ENCODE data around the gene SYT2.
"Not testable (repeated sequence)": the region's sequence is repeated elsewhere in the genome, so short reads cannot be mapped to it uniquely, and the experiment has no call there.

The SYT2 gene

DNA sequence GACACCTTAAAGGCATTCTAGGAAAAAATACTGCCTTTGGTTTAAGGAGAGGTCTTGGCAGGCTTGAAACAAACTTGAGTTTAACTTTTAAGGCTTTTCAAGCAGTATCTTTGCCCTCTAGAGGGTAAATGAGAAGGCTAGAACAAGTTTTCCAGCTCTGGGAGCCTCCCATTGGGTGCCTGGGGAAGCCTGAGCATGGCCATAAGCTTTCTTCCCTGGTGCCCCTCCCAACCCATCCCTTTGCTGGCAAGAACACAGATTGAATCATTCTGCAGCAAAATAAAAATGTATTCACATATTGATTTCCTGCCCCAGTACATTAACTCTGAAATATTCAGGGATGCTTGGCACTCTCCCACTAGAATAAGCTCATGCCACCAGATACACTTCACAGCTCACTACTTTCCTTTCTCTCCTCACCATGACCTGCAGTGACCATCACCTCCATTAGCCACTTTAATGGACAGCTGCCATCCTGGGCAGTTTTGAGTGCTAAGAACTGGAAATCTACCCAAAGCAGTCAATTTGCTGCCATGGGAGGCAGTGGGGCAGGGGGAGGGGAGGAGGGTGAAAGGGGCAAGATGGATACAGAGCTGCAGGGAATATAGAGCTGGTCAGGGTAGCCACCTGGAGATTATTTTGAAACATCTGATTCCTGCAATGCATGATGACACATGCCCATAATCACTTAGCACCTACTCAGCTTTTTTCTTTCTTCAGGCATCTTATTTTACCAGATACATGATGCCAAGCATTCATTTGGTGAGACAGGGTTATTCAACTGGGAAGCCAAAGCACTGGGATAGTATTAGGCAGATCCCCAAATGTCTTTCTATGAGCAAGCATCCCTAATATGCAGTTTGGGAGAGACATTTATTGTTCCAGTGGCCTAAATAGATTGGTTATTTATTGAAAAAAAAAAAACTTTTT, 140.6 kb downstream of the SYT2 start:
- DNase-seq (ENCODE audit: low read depth) = no peak

DNA sequence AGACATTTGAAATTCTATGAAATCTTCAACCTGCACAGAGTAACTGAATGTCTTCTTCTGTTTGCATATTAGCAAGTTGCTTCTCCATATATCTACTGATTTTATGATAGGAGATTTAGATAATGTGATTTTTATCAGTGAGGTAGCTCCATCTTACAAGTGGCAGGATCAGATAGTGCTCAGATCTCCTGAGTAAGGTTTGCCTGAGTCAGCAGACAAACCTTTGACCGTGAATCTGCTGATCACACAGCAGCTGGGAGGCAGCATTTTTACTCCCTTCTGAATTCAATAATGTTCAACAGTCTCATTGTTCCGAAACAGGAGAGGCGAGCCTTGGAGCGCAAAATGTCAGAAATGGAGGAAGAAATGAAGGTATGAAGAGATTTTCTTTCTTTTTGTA, 141.4 kb downstream of the SYT2 start:
- no peak for DNase-seq (ENCODE audit: low read depth)

GRCh38 chr1:202568410-202568809, 141.8 kb downstream of the SYT2 start:
- DNase-seq (ENCODE audit: low read depth) = no peak

DNA sequence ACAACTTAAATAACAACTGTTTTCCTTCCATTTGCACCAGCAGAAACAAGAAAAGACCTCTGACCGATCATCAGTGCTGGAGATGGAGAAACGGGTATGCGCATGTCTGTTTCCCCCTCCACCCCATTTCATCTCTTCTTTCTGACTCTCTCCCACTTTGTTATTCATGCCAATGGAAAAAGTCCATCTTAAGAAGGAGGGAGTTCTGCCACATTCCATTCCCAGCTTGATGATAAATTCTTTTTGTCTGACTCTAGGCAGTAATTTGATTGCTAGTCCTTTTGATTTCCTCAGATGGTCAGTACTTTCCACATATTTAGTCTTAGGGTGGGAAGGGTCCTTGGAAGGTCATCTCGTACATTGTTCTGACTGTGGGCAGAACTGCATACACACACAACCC, 142.5 kb downstream of the SYT2 start:
- DNase-seq (ENCODE audit: low read depth) = no peak

GRCh38 chr1:202565890-202566602, 144.2 kb downstream of the SYT2 start:
- no peak for DNase-seq (ENCODE audit: low read depth)

DNA sequence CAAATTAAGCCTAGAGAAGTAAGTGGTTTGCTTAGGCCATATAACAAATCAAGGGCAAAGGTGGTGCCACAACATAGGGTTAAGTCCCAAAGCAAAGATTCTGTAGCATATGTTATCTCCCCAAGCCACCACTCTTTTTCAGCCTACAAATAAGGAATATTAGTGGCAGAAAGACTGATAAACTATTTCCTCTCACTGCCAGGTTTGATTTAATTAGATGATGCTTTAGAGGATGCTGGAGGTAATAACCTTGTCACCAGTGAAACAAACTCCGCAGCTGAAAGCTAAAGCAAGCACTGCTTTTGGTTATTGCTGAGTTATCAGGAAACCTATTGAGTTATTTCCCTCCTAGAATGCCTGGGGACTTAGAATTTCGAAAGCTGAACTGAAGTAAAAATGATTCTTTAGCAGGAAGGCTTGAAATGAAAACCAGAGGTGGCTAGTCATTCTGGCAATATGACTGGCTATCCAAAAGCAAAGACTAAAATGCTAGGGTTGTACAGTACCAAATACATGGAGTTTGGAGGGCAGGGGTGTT, 145.2 kb downstream of the SYT2 start:
- no peak for DNase-seq (ENCODE audit: low read depth)

DNA sequence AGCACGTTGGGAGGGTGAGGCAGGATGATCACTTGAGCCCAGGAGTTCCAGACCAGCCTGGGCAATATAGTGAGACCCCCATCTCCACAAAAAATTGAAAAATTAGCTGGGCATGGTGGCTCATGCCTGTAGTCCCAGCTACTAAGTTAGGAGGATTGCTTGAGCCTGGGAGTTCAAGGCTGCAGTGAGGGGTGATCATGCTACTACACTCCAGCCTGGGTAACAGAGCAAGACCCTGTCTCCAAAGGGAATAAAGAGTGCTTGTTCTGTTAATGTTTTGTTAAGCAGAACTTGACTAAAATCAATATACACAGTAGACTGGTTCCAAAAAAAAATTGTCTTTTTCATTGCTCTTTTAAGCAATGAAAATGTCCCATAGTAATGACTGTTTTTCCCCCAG, 146.4 kb downstream of the SYT2 start:
- DNase-seq (ENCODE audit: low read depth) = no peak

DNA sequence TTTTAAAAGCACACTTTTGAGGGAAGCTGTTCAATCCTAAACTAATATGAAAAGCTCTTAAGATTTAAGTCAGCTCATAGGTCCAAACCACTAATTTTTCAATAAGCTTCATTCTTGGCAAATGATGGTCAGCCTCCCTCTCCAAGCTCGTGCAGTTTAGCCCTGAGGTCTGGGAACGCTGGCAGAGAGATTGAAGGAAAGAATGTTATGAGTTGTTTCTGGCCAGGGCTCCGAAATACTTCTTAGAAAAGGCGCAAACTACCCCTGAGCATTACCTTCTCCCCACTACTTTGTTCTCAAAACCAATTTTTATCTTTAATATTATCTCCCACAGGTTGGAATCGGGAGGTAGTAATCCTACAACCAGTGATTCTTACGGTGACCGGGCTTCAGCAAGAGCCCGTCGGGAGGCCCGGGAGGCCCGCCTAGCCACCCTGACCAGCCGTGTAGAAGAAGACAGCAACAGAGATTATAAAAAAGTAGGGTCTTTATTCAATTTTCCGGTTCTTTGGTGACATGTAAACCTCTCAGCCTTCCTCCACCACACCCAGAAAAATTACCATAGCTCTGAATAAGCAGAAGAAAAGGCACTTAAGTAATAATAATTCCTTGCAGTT, 147.7 kb downstream of the SYT2 start:
- no peak for DNase-seq (ENCODE audit: low read depth)

DNA sequence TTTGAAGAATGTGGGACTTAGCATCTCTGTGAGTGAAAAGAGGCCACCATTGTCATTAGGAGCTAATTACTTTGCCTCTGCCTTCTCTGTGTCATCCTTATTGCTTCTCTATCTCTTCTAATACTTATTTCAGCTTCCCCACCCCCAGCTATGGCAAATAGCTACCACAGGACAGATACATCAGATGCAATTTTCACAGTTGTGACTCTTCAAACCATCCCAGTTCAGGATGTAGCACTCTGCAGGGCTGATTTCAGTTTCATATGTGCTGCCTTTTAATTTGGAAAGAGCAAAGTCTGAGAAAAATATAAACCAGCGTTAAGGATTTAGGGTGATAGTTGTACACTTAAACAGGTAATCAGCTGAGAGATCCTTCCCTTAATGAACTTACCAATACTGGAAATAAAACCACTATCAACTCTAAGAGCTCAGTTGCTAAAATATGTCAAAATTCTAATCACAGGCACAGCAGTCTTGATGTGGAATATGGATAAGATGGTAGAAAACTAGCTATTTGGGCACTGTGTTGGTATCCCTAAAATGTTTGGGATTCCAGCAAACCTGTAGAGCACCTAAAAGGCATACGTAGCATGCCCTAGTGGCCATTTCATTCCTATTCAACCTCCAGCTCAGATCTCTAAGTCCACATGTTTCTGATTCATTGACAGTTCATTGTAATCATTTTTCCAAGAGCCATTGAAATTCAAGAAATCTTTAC, 148.4 kb downstream of the SYT2 start:
- no peak for DNase-seq (ENCODE audit: low read depth)

- DNase-seq (ENCODE audit: low read depth) = no peak
These were observed 149.0 kb downstream of the SYT2 start for GRCh38 chr1:202561240-202561639.

DNA sequence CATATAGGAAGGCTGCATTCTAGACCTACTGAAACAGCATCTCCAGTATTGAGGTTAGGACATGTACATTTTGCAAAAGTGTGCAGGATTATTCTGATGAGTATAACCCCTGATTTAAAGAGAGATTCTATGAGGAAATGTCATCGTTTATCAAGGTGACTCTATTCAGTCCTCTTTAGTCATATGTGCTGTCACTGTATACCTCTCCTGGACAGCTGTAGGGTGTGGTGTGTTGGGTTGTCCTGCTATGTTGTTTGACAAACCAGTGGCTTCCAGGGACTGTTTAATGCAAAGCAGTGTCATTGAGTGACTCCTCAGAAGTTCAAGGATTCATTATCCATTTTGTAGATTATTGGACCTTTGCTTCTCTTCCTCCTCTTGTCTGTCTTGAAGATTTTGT, 152.6 kb downstream of the SYT2 start:
- DNase-seq (ENCODE audit: low read depth) = not testable (repeated sequence)

- DNase-seq (ENCODE audit: low read depth) = not testable (repeated sequence)
These were observed 154.2 kb downstream of the SYT2 start for GRCh38 chr1:202556037-202556436.

- DNase-seq (ENCODE audit: low read depth) = not testable (repeated sequence)
These were observed 155.6 kb downstream of the SYT2 start for GRCh38 chr1:202554619-202555018.

DNA sequence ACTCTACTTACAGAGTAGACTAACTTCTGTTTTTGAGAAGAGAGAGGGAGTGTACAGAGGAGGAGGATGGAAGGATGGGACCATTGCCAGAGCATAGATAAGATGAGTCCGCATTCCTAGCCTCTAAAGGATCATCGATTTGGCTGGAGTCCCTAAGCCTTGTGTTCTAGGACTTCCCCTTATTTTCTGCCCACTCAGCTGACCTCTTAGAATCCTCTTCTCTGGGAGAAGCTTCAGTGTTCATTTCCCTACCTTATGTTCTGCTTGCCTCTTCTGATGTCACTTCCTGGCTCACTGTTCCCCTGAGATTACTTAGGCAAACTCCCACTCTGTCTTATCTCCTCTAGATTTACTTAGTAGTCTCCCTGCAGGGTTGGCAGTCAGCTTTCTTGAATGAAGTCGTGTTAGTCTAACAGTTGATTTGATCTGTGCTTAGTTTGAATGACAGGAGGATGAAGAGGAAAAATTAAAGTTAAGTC, 156.7 kb downstream of the SYT2 start:
- DNase-seq (ENCODE audit: low read depth) = no peak

DNA sequence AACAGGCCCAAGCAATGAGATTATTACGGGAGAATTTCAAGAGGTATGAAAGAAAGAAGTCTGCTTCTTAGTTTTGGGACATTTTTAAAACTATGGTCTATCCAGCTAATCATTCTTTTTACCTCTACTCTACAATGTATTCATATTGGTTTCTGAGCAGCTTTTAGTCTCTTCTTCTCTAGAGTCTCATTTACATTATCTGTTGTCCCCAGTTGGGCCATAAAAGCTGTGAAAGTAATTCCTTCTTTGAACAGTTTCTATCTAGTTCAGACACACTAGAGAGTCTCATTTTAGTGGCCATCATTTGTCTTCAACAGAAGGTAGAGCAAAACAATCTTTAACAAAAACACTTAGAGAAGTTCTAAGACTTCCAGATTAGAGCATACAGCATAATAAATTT, 157.2 kb downstream of the SYT2 start:
- DNase-seq (ENCODE audit: low read depth) = not testable (repeated sequence)

GRCh38 chr1:202552615-202553014, 157.6 kb downstream of the SYT2 start:
- not testable (repeated sequence) for DNase-seq (ENCODE audit: low read depth)

DNA sequence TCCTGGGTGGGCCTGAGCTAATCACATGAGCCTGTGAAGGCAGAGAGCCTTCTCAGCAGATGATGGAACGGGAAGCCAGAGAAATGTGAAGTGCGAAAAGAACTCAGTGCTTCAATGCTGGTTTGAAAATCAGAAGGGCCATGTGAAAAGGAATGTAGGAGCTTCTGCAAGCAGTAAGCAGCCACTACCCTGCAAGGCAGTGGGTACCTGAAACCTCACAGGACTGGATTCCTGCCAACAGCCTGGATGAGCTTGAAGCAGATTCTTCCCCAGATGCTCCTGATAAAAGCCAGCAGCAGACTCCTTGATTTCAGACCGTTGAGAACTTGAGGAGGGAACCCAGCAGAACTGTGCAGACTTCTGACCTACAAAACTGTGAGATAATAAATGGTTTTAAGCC, 158.6 kb downstream of the SYT2 start:
- no peak for DNase-seq (ENCODE audit: low read depth)

- DNase-seq (ENCODE audit: low read depth) = not testable (repeated sequence)
These were observed 160.2 kb downstream of the SYT2 start for GRCh38 chr1:202550088-202550487.

DNA sequence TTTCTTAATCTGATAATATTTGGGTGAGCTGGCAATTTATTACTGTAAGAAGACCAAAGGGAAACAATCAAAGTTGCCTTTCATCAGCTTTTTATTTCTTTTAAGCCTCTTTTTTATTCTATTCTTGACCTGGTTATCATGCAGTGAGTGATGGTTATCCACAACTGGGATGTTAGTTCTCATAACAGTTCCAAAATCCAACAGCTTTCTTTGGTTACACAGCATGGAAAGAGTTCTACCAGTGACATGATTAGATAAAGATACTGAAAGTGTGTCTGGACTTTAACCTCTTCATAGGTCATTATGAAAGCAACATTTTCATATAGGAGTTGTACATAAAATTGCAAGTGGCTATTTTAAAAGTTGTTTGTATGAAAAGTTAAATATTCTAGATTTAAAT, 163.0 kb downstream of the SYT2 start:
- DNase-seq (ENCODE audit: low read depth) = no peak

GRCh38 chr1:202546796-202547195, 163.5 kb downstream of the SYT2 start:
- not testable (repeated sequence) for DNase-seq (ENCODE audit: low read depth)

GRCh38 chr1:202546377-202546776, 163.9 kb downstream of the SYT2 start:
- not testable (repeated sequence) for DNase-seq (ENCODE audit: low read depth)

All from non-pigmented ciliary epithelial cell (primary cell).